ENCODE data around the gene CES3. TPM values are rescaled to one million over a fixed set of nuclear protein-coding genes. Genes with fewer than 3 reads are reported as not detected.

The CES3 gene
- total RNA-seq, 1 donor from 2014 or later, result 1.5 TPM

DNA sequence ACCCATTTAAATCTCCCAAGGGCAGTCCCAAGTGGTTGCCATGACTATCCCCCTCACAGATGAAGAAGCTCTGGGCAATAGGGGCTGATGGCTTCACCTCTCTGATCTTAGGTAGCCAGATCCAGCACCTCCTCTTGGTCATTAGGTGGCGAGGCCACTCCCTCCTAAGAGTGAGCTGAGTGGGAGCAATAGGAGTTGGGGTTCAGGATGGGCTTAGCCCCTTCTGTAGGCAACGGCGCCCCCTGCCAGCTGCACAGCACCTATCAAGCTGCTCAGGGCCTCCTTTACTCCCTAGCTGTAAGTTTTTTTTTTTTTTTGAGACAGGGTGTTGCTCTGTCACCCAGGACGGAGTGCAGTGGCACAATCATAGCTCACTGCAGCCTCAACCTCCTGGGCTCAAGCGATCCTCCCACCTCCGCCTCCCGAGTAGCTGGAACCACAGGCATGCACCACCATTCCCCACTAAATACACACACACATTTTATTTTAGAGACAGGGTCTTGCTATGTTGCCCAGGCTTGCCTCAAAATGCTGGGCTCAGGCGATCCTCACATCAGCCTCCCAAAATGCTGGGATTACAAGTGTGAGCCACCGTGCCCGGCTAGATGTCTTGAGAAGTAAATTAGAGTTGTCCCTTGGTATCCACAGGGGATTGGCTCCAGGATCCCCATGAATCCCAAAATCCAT, 32.2 kb upstream of the CES3 start:
- Mint-ChIP-seq H3K4me1 (ENCODE audit: low read depth, unreplicated experiment) (peaks cover 32% of the 10 kb centered on the region), H3K9me3 (ENCODE audit: unreplicated experiment) (no peaks in the 10 kb centered on the region), H3K27ac (ENCODE audit: unreplicated experiment) (peak overlapping the region; percentile 93), H3K4me3 (ENCODE audit: unreplicated experiment) (no peak overlapping the region), H3K36me3 (ENCODE audit: low read depth, unreplicated experiment) (peaks cover 4% of the 10 kb centered on the region), H3K27me3 (ENCODE audit: low read depth, unreplicated experiment) (peaks cover 11% of the 10 kb centered on the region)
- peaks cover 3% of the 10 kb centered on the region for H3K36me3 ChIP-seq (ENCODE audit: insufficient read depth, low read length)
- H3K79me2 ChIP-seq (ENCODE audit: insufficient read depth, low read length), result peaks cover 17% of the 10 kb centered on the region
- H3K9me3 ChIP-seq (ENCODE audit: insufficient read depth, low read depth, low read length), result no peaks in the 10 kb centered on the region
- no peak overlapping the region for H2AFZ ChIP-seq (ENCODE audit: low read depth, low read length)
- H3K4me2 ChIP-seq (ENCODE audit: low read length), result no peak overlapping the region
- H4K20me1 ChIP-seq (ENCODE audit: insufficient read depth, low read length), result peaks cover 35% of the 10 kb centered on the region
- no peak for TF ChIP-seq EZH2 (IDR thresholded peaks at IDR 0.05; ENCODE audit: insufficient read depth, low read length)
- TF ChIP-seq, protein P1, sequence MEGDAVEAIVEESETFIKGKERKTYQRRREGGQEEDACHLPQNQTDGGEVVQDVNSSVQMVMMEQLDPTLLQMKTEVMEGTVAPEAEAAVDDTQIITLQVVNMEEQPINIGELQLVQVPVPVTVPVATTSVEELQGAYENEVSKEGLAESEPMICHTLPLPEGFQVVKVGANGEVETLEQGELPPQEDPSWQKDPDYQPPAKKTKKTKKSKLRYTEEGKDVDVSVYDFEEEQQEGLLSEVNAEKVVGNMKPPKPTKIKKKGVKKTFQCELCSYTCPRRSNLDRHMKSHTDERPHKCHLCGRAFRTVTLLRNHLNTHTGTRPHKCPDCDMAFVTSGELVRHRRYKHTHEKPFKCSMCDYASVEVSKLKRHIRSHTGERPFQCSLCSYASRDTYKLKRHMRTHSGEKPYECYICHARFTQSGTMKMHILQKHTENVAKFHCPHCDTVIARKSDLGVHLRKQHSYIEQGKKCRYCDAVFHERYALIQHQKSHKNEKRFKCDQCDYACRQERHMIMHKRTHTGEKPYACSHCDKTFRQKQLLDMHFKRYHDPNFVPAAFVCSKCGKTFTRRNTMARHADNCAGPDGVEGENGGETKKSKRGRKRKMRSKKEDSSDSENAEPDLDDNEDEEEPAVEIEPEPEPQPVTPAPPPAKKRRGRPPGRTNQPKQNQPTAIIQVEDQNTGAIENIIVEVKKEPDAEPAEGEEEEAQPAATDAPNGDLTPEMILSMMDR (IDR thresholded peaks at IDR 0.05; ENCODE audit: insufficient read depth, low read depth, low read length), result no peak
- H3K9ac ChIP-seq (ENCODE audit: low read length), result no peak overlapping the region
- no peak for DNase-seq (ENCODE audit: low read depth)
- FAIRE-seq, result no peak
- no peak overlapping the region for H3K27ac ChIP-seq (ENCODE audit: low read depth, low read length)
- no peak overlapping the region for H3K4me3 ChIP-seq (ENCODE audit: insufficient read depth, low read depth, low read length)
- peaks cover 6% of the 10 kb centered on the region for H3K27me3 ChIP-seq (ENCODE audit: insufficient read depth, low read length)
- peaks cover 38% of the 10 kb centered on the region for H3K4me1 ChIP-seq (ENCODE audit: insufficient read depth, low read length)

DNA sequence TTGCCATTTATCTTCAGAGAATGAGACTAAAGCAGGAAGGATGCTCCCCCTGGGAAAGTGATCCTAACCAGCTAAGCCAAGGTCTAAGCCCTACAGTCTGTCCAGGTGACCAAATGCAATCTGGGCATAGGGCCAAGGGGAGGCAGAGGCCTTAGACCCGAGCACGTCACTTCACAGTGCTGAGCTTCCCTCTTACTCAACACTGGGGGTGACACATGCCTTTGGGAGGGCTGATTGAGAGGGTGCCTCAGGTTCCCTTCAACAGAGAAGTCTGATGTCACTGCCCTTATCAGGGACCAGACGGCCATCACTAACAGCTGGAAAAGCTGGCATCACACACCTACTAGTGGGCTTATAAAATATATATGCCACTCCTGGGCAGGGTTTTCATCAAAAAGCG, 30.9 kb upstream of the CES3 start:
- TF ChIP-seq EZH2 (IDR thresholded peaks at IDR 0.05; ENCODE audit: insufficient read depth, low read length), result no peak
- TF ChIP-seq, protein P1 (IDR thresholded peaks at IDR 0.05; ENCODE audit: insufficient read depth, low read depth, low read length), result no peak
- Histone ChIP-seq H3K4me3 (ENCODE audit: insufficient read depth, low read depth, low read length) (no peak overlapping the region), H3K27ac (ENCODE audit: low read depth, low read length) (no peak overlapping the region), H3K9ac (ENCODE audit: low read length) (peak overlapping the region; percentile 37), H3K9me3 (ENCODE audit: insufficient read depth, low read depth, low read length) (no peaks in the 10 kb centered on the region), H4K20me1 (ENCODE audit: insufficient read depth, low read length) (peaks cover 33% of the 10 kb centered on the region), H3K27me3 (ENCODE audit: insufficient read depth, low read length) (no peaks in the 10 kb centered on the region), H3K4me1 (ENCODE audit: insufficient read depth, low read length) (peaks cover 34% of the 10 kb centered on the region), H3K36me3 (ENCODE audit: insufficient read depth, low read length) (peaks cover 3% of the 10 kb centered on the region), H3K79me2 (ENCODE audit: insufficient read depth, low read length) (peaks cover 30% of the 10 kb centered on the region), H3K4me2 (ENCODE audit: low read length) (no peak overlapping the region), H2AFZ (ENCODE audit: low read depth, low read length) (no peak overlapping the region)
- Mint-ChIP-seq H3K4me1 (ENCODE audit: low read depth, unreplicated experiment) (peaks cover 33% of the 10 kb centered on the region), H3K27ac (ENCODE audit: unreplicated experiment) (no peak overlapping the region), H3K27me3 (ENCODE audit: low read depth, unreplicated experiment) (peaks cover 6% of the 10 kb centered on the region), H3K9me3 (ENCODE audit: unreplicated experiment) (no peaks in the 10 kb centered on the region), H3K36me3 (ENCODE audit: low read depth, unreplicated experiment) (peaks cover 4% of the 10 kb centered on the region), H3K4me3 (ENCODE audit: unreplicated experiment) (no peak overlapping the region)
- peak; percentile 37 for DNase-seq (ENCODE audit: low read depth)
- FAIRE-seq, result no peak

DNA sequence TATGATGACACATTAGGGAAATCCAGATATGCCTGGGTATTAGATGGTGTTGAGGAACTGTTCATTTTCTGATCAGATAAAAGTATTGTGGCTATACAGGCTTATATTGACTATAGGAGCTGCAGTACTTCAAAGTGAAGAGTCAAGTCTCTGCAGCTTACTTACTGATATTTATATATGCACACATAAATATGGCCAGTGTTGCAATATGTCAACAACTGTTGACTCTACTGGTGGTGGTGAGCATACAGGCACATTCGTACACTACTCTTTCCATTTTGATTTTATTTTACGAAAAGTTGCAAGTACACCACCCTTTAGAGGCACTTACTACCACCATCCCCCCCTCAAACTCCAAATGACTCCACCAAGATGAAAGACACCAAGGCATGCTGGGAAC, 29.4 kb upstream of the CES3 start:
- no peak overlapping the region for H2AFZ ChIP-seq (ENCODE audit: low read depth, low read length)
- H3K4me2 ChIP-seq (ENCODE audit: low read length), result no peak overlapping the region
- H3K79me2 ChIP-seq (ENCODE audit: insufficient read depth, low read length), result peaks cover 45% of the 10 kb centered on the region
- no peak overlapping the region for H3K4me3 Mint-ChIP-seq (ENCODE audit: unreplicated experiment)
- peaks cover 37% of the 10 kb centered on the region for H3K4me1 Mint-ChIP-seq (ENCODE audit: low read depth, unreplicated experiment)
- peaks cover 6% of the 10 kb centered on the region for H3K36me3 Mint-ChIP-seq (ENCODE audit: low read depth, unreplicated experiment)
- H3K27ac ChIP-seq (ENCODE audit: low read depth, low read length), result no peak overlapping the region
- H3K27me3 ChIP-seq (ENCODE audit: insufficient read depth, low read length), result no peaks in the 10 kb centered on the region
- H4K20me1 ChIP-seq (ENCODE audit: insufficient read depth, low read length), result peaks cover 45% of the 10 kb centered on the region
- H3K4me1 ChIP-seq (ENCODE audit: insufficient read depth, low read length), result peaks cover 39% of the 10 kb centered on the region
- H3K9me3 Mint-ChIP-seq (ENCODE audit: unreplicated experiment), result no peaks in the 10 kb centered on the region
- H3K9me3 ChIP-seq (ENCODE audit: insufficient read depth, low read depth, low read length), result no peaks in the 10 kb centered on the region
- H3K36me3 ChIP-seq (ENCODE audit: insufficient read depth, low read length), result peaks cover 3% of the 10 kb centered on the region
- DNase-seq (ENCODE audit: low read depth) (no peak), FAIRE-seq (no peak)
- no peak overlapping the region for H3K9ac ChIP-seq (ENCODE audit: low read length)
- H3K27me3 Mint-ChIP-seq (ENCODE audit: low read depth, unreplicated experiment), result no peaks in the 10 kb centered on the region
- no peak overlapping the region for H3K4me3 ChIP-seq (ENCODE audit: insufficient read depth, low read depth, low read length)
- no peak for TF ChIP-seq EZH2 (IDR thresholded peaks at IDR 0.05; ENCODE audit: insufficient read depth, low read length)
- TF ChIP-seq, protein P1 (IDR thresholded peaks at IDR 0.05; ENCODE audit: insufficient read depth, low read depth, low read length), result no peak
- no peak overlapping the region for H3K27ac Mint-ChIP-seq (ENCODE audit: unreplicated experiment)
